Gastroesophageal sphincter (tissue), 3 donors: ENCODE results near the gene CHMP5.

ENCODE experiments used
- CTCF ChIP-seq, 4 experiments: fragments of 200-600 bp in 2 of 4; fragments of 450-650 bp in 2 of 4; sonication (generic) in 1 of 4; IDR thresholded peaks; one replicate each; pipeline ENCODE4 v1.5.1; 2017 to 2019; ENCODE audit warnings: antibody characterized with exemption in 4 of 4, mild to moderate bottlenecking in 2 of 4, moderate library complexity in 2 of 4
- EP300 ChIP-seq: sonication (generic); formaldehyde crosslinking; IDR thresholded peaks from one replicate; pipeline ENCODE4 v1.6.1; 2017; ENCODE audit warnings: antibody characterized with exemption, mild to moderate bottlenecking
- POLR2A ChIP-seq, 2 donors: fragments of 450-650 bp; IDR thresholded peaks; one replicate each; pipeline ENCODE4 v1.6.1; 2017; ENCODE audit warnings: antibody characterized with exemption in 2 of 2, mild to moderate bottlenecking in 2 of 2, moderate library complexity in 1 of 2

- TF ChIP-seq CTCF (IDR thresholded peaks at IDR 0.05) (no peak), EP300 (no peak), POLR2A (IDR thresholded peaks at IDR 0.05) (no peak)
These were observed 35.3 kb upstream of the CHMP5 start for GRCh38 chr9:33229359-33230114.
